K562 (cell line): ENCODE data around the gene PSMB2. TPM values are rescaled to one million over a fixed set of nuclear protein-coding genes. Genes with fewer than 3 reads are reported as not detected.

Experiments used
- MGA ChIP-seq: fragments of 450-650 bp; IDR thresholded peaks from 2 replicates; pipeline ENCODE4 v1.6.1; 2016; ENCODE audit warnings: mild to moderate bottlenecking, moderate library complexity
- ZNF280B ChIP-seq: fragments of 250-450 bp; sonication (Bioruptor Pico); IDR thresholded peaks from 2 replicates; pipeline ENCODE4 v1.5.1; 2021; ENCODE audit warnings: mild to moderate bottlenecking
- ZNF407 ChIP-seq: fragments of 450-650 bp; IDR thresholded peaks from 2 replicates; pipeline ENCODE4 v1.6.1; 2016; ENCODE audit warnings: low read depth
- polyA plus RNA-seq, 8 experiments: library from polyadenylated mRNA; depleted of rRNA in 4 of 8; stranded (reverse) in 5 of 8; unstranded in 3 of 8; fragments of >200 nt; fragmentation: Nextera tagmentation in 2 of 8; fragmentation: Illumina TruSeq in 1 of 8; extraction: Ambion mirVana in 2 of 8; extraction: Trizol in 1 of 8; gene quantifications; 2 replicates each; pipeline versions ENCODE4 v1.2.1 to v1.2.3, GENCODE V29; 2011 to 2014; ENCODE audit warnings: inconsistent platforms in 1 of 8, missing spikeins in 1 of 8
- total RNA-seq, 7 experiments: library from RNA; depleted of rRNA in 6 of 7; stranded (reverse); fragments of >200 nt in 6 of 7; fragmentation: Illumina TruSeq in 2 of 7; extraction: Trizol in 2 of 7; gene quantifications; 2 replicates each; pipeline versions ENCODE4 v1.2.1 to v1.2.3, GENCODE V29; 2011 to 2021; ENCODE audit warnings: low replicate concordance in 1 of 7

PSMB2 gene
- total and polyA plus RNA-seq, 9 of the 15 experiments (the other 6 are each of a cell fraction or from before 2014, with no cell fraction given): 71.7 to 543 (median 165) TPM

GRCh38 chr1:35663434-35663833 is 22.1 kb upstream of the PSMB2 start (continued):
- no peak for TF ChIP-seq ZNF280B (CRISPR knock-in tag)
- TF ChIP-seq MGA: peak; percentile 68
- TF ChIP-seq ZNF407: peak; percentile 75
